GM21723 (cell line): Measurements from ENCODE around the gene MTRFR.
"Not testable (repeated sequence)": the region's sequence is repeated elsewhere in the genome, so short reads cannot be mapped to it uniquely, and the experiment has no call there.

Experiments used
- ATAC-seq: cut with Tn5 transposase; IDR thresholded peaks from one replicate; pipeline ENCODE4 v1.9.1; 2021; ENCODE audit warnings: mild to moderate bottlenecking, moderate library complexity; ENCODE audit not compliant: unreplicated experiment

Gene MTRFR

GRCh38 chr12:123232807-123233504 is at the start of gene MTRFR, which contains the start of gene MPHOSPH9:
MTRFR (plus strand) TSS chr12:123233436; CDS start chr12:123253675, 20,239 bp downstream.
MPHOSPH9 (minus strand) TSS chr12:123233141; CDS start chr12:123230364, 2,777 bp downstream.
- peak; percentile 80 for ATAC-seq

- no peak for ATAC-seq
Observed at GRCh38 chr12:123187637-123188036, 45.6 kb upstream of the MTRFR start.

GRCh38 chr12:123199936-123200335 is 33.3 kb upstream of the MTRFR start:
- no peak for ATAC-seq

GRCh38 chr12:123200414-123200813 is 32.8 kb upstream of the MTRFR start:
- ATAC-seq, result no peak

- not testable (repeated sequence) for ATAC-seq
Observed at GRCh38 chr12:123206794-123207193, 26.4 kb upstream of the MTRFR start.

GRCh38 chr12:123207815-123208214 is 25.4 kb upstream of the MTRFR start:
- ATAC-seq, result not testable (repeated sequence)

GRCh38 chr12:123223241-123223668 is 10.0 kb upstream of the MTRFR start:
- no peak for ATAC-seq

- no peak for ATAC-seq
Observed at GRCh38 chr12:123225443-123225842, 7.8 kb upstream of the MTRFR start.

GRCh38 chr12:123227581-123228258 is 5.5 kb upstream of the MTRFR start:
- ATAC-seq, result no peak

GRCh38 chr12:123229051-123229450 is 4.2 kb upstream of the MTRFR start:
- ATAC-seq, result no peak

GRCh38 chr12:123231931-123232330 is 1.3 kb upstream of the MTRFR start:
- ATAC-seq, result no peak

- no peak for ATAC-seq
Observed at GRCh38 chr12:123232472-123232806, 797 bp upstream of the MTRFR start.

GRCh38 chr12:123233505-123234308 is 471 bp downstream of the MTRFR start:
- peak; percentile 11 for ATAC-seq

GRCh38 chr12:123237646-123238329 is 4.6 kb downstream of the MTRFR start:
- ATAC-seq, result no peak

GRCh38 chr12:123238330-123238682 is 5.1 kb downstream of the MTRFR start:
- no peak for ATAC-seq

- ATAC-seq, result no peak
Observed at GRCh38 chr12:123238961-123239360, 5.7 kb downstream of the MTRFR start.

GRCh38 chr12:123242116-123242904 is 9.1 kb downstream of the MTRFR start:
- no peak for ATAC-seq

- no peak for ATAC-seq
Observed at GRCh38 chr12:123243671-123244262, 10.5 kb downstream of the MTRFR start.

- no peak for ATAC-seq
Observed at GRCh38 chr12:123245678-123246077, 12.4 kb downstream of the MTRFR start.

- not testable (repeated sequence) for ATAC-seq
Observed at GRCh38 chr12:123248129-123248528, 14.9 kb downstream of the MTRFR start.
